Epithelial cell of proximal tubule (primary cell): ENCODE data around the gene FHOD3. TPM values are rescaled to one million over a fixed set of nuclear protein-coding genes. Genes with fewer than 3 reads are reported as not detected.

Experiments used
- DNase-seq: peaks from one replicate; pipeline ENCODE4 v3.0.0-alpha.2; 2011; ENCODE audit warnings: low read depth
- H3K4me3 ChIP-seq: 2 replicates; pipeline ENCODE4 v1.5.1; 2011; ENCODE audit warnings: low read depth, mild to moderate bottlenecking, low read length
- CTCF ChIP-seq: conservative IDR thresholded peaks from 2 replicates; pipeline ENCODE4 v1.5.1; 2012; ENCODE audit warnings: low read depth, mild to moderate bottlenecking, low read length
- total RNA-seq: library from RNA; depleted of rRNA; stranded (reverse); fragments of >200 nt; gene quantifications from 2 replicates; pipeline ENCODE4 v1.2.3, GENCODE V29; 2015

The FHOD3 gene
- total RNA-seq, 1 donor from 2014 or later = 27.3 TPM

- no peak overlapping the region for H3K4me3 ChIP-seq
- DNase-seq = no peak
- no peak for TF ChIP-seq CTCF
These were observed 103.9 kb downstream of the FHOD3 start for GRCh38 chr18:36401462-36401861.

- TF ChIP-seq CTCF = no peak
- no peak overlapping the region for H3K4me3 ChIP-seq
- no peak for DNase-seq
These were observed 105.4 kb downstream of the FHOD3 start for GRCh38 chr18:36402765-36403396.

GRCh38 chr18:36403896-36404820 lies 106.6 kb downstream of the FHOD3 start:
- DNase-seq = no peak
- TF ChIP-seq CTCF = no peak
- H3K4me3 ChIP-seq = no peak overlapping the region

- DNase-seq = no peak
- no peak for TF ChIP-seq CTCF
- H3K4me3 ChIP-seq = no peak overlapping the region
These were observed 108.1 kb downstream of the FHOD3 start for GRCh38 chr18:36405611-36406010.

GRCh38 chr18:36406805-36407204 lies 109.3 kb downstream of the FHOD3 start:
- DNase-seq = no peak
- no peak overlapping the region for H3K4me3 ChIP-seq

GRCh38 chr18:36408606-36409005 lies 111.1 kb downstream of the FHOD3 start:
- no peak for DNase-seq
- no peak for TF ChIP-seq CTCF
- no peak overlapping the region for H3K4me3 ChIP-seq

More at GRCh38 chr18:36406805-36407204, 109.3 kb downstream of the FHOD3 start:
- TF ChIP-seq CTCF = no peak
